Activated CD4-positive, alpha-beta memory T cell treated with anti-CD3 and anti-CD28 coated beads, Interleukin-2, amount 10 ng/mL, durations not matched to agents 7 days and 5 days (primary cell): Measurements from ENCODE around the gene PPP2R5B. TPM values are rescaled to one million over a fixed set of nuclear protein-coding genes. Genes with fewer than 3 reads are reported as not detected.
A peak's percentile ranks its signal among the peaks of the same experiment; 100 is the strongest.

Experiments
- CTCF ChIA-PET: fragments of 350-600 bp; sonication (Branson Sonifier 250); formaldehyde crosslinking; loops from one replicate; lab custom pipeline; 2021; ENCODE audit warnings: antibody characterized with exemption, inconsistent platforms; lab: Charles Lee
- POLR2A ChIA-PET: fragments of 350-600 bp; sonication (Branson Sonifier 250); formaldehyde crosslinking; loops from one replicate; lab custom pipeline; 2021; ENCODE audit warnings: antibody characterized with exemption; lab: Charles Lee
- DNase-seq: peaks from one replicate; pipeline ENCODE4 v3.0.0-alpha.2; 2020
- H3K27ac Mint-ChIP-seq: one replicate; pipeline ENCODE4 v1.8.0; 2021; ENCODE audit warnings: mild to moderate bottlenecking, mixed read lengths
- H3K27me3 Mint-ChIP-seq: one replicate; pipeline ENCODE4 v1.8.0; 2021; ENCODE audit warnings: mixed read lengths
- H3K36me3 Mint-ChIP-seq: one replicate; pipeline ENCODE4 v1.8.0; 2021; ENCODE audit warnings: low read depth, mixed read lengths
- H3K4me1 Mint-ChIP-seq: one replicate; pipeline ENCODE4 v1.8.0; 2021; ENCODE audit warnings: mixed read lengths
- H3K4me3 Mint-ChIP-seq: one replicate; pipeline ENCODE4 v1.8.0; 2021; ENCODE audit warnings: mild to moderate bottlenecking, mixed read lengths
- H3K9me3 Mint-ChIP-seq: one replicate; pipeline ENCODE4 v1.8.0; 2021; ENCODE audit warnings: mixed read lengths
- total RNA-seq, 2 experiments: library from RNA; stranded (reverse); gene quantifications; one replicate each; pipeline ENCODE4 v1.2.3, GENCODE V29; 2021

Gene PPP2R5B
- total RNA-seq, 2 experiments from 2014 or later: 19.8 to 21.1 TPM

DNA sequence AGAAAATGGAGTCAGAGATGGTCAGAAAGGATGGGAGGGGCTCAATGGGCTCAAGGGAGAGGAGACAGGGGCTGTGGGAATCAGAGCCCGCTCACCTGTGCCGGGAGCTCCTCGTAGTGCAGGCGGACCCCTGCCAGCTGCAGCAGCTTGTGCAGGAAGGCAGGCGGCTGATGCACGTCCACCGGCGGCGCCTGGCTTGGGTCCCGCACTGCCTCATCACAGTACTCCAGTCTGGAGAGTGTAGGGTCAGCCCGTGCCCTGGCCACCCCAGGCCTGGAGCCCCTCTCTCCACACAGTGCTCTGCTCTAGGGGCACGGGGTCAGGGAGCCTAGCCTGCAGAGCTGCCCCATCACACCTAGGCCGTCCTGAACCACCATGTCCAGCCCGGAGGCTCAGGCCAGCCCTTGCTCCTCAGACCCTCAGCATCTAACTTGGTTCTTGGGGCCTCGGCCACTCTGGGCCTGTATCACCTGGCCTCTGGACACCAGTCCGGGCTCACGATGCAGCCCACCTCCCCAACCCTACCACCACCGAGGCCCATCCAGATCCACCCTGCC, 11.2 kb upstream of the PPP2R5B start:
- Mint-ChIP-seq H3K4me3 (no peak overlapping the region), H3K27ac (no peak overlapping the region), H3K9me3 (no peaks in the 10 kb centered on the region), H3K27me3 (no peaks in the 10 kb centered on the region), H3K4me1 (peaks cover 27% of the 10 kb centered on the region), H3K36me3 (peaks cover 17% of the 10 kb centered on the region)
- ChIA-PET CTCF (no interaction called here), POLR2A (no interaction called here)
- no peak for DNase-seq

DNA sequence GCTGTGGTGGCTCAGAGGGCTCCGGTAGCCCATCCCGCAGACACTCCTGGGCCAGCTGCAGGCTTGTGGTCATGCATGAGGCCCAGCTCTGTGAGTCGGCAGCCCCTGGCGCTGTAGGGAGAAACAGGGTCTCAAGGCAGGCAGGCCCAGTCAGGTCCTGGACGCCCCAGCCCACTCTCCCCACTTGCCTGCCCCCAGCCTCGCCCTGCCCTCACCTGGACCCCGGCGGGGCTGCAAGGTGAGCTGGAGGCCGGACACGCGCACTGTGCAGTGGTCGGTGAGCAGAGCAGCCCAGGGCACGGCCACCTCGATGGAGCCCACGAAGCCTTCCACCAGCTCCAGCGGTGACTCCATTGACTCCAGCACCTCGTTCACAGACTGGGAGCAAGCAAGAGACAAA, 10.4 kb upstream of the PPP2R5B start:
- peaks cover 17% of the 10 kb centered on the region for H3K36me3 Mint-ChIP-seq
- H3K4me3 Mint-ChIP-seq: no peak overlapping the region
- no peaks in the 10 kb centered on the region for H3K9me3 Mint-ChIP-seq
- H3K4me1 Mint-ChIP-seq: peaks cover 28% of the 10 kb centered on the region
- no peak for DNase-seq
- H3K27me3 Mint-ChIP-seq: no peaks in the 10 kb centered on the region
- H3K27ac Mint-ChIP-seq: no peak overlapping the region
- ChIA-PET POLR2A (interaction anchor here (0.6 to 1.2 kb wide), 2 partner anchors 182 to 855 kb away, joined by 3 read pairs; partner anchors contain the start of gene VPS51), CTCF (no interaction called here)

DNA sequence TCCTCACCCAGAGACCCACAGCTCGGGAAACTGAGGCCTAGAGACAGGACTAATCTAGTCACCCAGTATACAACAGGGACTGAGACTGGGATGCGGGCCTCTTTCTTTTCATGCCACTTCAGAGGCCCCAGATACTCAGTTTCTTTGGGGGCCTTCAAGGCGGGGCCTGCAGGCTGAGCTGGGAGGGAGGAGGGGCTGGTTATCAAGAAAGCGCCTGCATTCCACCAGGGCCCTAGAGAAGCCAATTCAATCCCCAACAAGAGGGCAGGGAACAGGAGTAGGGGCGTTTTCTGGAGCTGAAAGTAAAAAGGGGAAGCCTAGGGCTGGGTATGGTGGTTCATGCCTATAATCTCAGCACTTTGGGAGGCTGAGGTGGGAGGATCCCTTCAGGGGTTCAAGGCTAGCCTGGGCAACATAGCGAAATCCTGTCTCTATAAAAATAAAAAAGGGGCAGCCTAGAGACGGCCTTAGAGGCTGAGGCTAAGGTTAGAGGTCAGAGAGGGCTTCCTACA, 9.1 kb upstream of the PPP2R5B start:
- Mint-ChIP-seq H3K4me3 (peak overlapping the region; percentile 92), H3K36me3 (peaks cover 17% of the 10 kb centered on the region), H3K27me3 (no peaks in the 10 kb centered on the region), H3K27ac (peak overlapping the region; percentile 96), H3K9me3 (no peaks in the 10 kb centered on the region), H3K4me1 (peaks cover 28% of the 10 kb centered on the region)
- ChIA-PET CTCF (interaction anchor here (1.3 to 1.5 kb wide), 2 partner anchors 27 to 97 kb away, joined by 3 read pairs; no protein-coding TSS in a partner anchor), POLR2A (interaction anchor here (1.0 to 1.9 kb wide), 3 partner anchors 9 to 220 kb away, joined by 3 to 5 read pairs (median 3); partner anchors contain the start of gene PPP2R5B)
- DNase-seq: no peak

DNA sequence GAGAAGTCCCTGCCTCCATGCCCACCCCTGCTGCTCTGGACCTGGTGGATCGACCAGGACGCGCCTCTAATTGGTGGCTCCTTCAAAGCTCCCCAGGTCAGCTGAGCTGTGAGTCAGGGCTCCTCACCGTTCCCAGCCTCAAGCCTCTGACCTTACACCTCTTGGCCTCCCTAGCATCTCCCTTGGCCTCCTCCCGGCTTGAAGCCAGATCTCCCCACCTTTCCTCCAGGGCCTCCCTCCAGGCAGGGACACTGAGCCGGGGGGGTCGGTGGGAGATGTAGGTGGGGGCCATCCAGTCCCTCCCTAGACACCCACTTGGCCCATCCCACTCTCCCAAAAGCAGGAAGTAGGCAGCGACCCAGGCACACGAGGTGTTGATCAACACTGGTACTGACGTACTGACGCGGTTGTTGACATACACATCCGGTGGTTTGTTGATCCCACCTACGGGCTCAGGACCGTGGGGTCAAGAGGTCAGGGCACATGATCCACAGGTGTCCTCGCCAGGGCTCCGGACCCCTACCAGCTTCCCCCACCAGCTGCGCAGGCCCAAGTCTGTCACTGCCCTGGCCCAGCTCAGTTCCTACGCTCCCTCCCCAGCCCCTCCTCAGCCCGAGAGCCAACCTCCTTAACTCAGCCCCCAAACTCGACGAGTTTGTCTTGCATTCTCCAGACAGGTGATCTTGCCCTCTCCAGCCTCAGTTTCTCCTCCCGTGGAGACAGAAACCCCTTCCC, 8.3 kb upstream of the PPP2R5B start:
- ChIA-PET CTCF (interaction anchor here (0.5 to 1.5 kb wide), 3 partner anchors 28 to 98 kb away, joined by 3 to 5 read pairs (median 3); no protein-coding TSS in a partner anchor), POLR2A (interaction anchor here (0.6 to 1.9 kb wide), 10 partner anchors 8 to 219 kb away, joined by 3 to 5 read pairs (median 3); partner anchors contain the start of genes ARL2, FAU, MRPL49 and PPP2R5B)
- Mint-ChIP-seq H3K4me3 (peak overlapping the region; percentile 92), H3K27ac (peak overlapping the region; percentile 96), H3K36me3 (peaks cover 12% of the 10 kb centered on the region), H3K27me3 (no peaks in the 10 kb centered on the region), H3K4me1 (peaks cover 28% of the 10 kb centered on the region), H3K9me3 (no peaks in the 10 kb centered on the region)
- peak; percentile 72 for DNase-seq

DNA sequence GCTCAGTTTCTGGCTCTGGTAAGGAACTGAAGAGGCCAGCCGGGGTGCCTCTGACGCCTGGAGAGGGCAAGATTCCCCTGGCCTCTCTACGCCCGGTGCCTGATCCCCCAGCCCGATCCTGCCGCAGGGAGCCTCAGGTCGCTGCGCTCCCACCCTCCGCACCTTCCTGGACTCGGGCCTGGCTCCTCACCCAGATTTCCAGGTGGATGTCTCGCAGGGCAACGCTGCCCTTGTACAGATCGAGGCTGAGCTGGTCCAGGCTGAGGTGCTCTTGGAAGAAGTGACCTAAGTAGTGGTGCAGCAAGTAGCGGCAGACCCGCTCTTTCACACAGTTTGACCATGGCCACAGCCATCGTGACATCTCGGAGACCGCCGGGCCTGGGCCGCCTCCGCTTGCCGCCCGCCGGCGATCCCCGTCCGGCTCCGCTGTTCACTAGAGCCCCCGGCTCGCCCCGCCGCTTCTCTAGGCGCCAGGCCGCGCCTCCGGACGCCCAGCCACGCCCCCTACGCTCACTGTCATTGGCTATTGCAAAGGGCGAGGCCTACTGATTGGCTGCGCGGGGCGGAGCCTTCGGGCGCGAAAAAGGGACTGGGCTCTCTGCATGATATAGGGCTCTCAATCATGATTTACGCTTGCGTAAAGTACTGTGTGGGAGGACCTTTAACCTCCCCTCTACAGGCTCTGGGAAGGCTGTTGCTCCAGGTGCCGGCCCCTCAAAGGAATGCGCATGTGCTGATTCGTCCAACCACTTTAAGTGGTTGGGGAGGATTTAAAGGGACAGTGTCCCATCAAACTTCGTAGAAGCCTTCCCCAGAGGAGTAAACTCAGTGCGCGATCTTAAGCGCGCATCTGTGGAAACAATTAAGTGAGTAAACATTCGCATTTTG, 7.5 kb upstream of the PPP2R5B start, which contains the start of gene ATG2A:
Gene ATG2A (minus strand): TSS at position 435 of the 888 bp plus-strand sequence. CDS start 74 bp downstream, at position 361.
- POLR2A ChIA-PET: interaction anchor here (0.9 to 1.9 kb wide), 8 partner anchors 17 to 218 kb away, joined by 3 to 5 read pairs (median 4); partner anchors contain the start of genes ARL2, EHD1, FAU and MRPL49
- Mint-ChIP-seq H3K4me3 (peak within 1 kb of the TSS; percentile 92), H3K27me3 (no peaks in the 10 kb centered on the region), H3K4me1 (peaks cover 28% of the 10 kb centered on the region), H3K27ac (peak within 1 kb of the TSS; percentile 96), H3K36me3 (peaks cover 5% of the 10 kb centered on the region), H3K9me3 (no peaks in the 10 kb centered on the region)
- CTCF ChIA-PET: interaction anchor here (1.3 to 1.4 kb wide), 2 partner anchors 29 to 69 kb away, joined by 3 to 4 read pairs; no protein-coding TSS in a partner anchor
- DNase-seq: peak; percentile 99

DNA sequence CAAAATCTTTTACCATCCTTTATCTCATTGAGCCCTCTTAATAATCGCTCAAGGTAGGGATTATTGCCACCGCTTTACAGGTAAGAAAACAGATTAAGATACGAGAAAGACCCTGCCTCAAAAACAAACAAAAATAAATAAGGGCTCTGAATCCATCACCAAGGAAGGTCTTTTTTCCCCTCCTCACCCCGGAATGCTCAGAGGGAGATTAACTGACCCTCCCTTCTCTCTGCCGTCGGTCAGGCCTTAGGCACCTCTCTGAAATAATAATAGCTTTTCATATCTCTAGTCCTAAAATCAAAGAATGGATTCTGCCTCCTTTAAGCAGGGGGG, 6.9 kb upstream of the PPP2R5B start:
- Mint-ChIP-seq H3K27me3 (no peaks in the 10 kb centered on the region), H3K27ac (peak overlapping the region; percentile 96), H3K4me3 (peak overlapping the region; percentile 92), H3K4me1 (peaks cover 28% of the 10 kb centered on the region), H3K9me3 (no peaks in the 10 kb centered on the region), H3K36me3 (peaks cover 5% of the 10 kb centered on the region)
- ChIA-PET CTCF (interaction anchor here (1.4 to 1.5 kb wide), 2 partner anchors 70 to 95 kb away, joined by 3 to 4 read pairs; no protein-coding TSS in a partner anchor), POLR2A (interaction anchor here (1.0 to 1.5 kb wide), 2 partner anchors 40 to 124 kb away, joined by 4 read pairs; partner anchors contain the start of genes EHD1 and SAC3D1)
- no peak for DNase-seq

DNA sequence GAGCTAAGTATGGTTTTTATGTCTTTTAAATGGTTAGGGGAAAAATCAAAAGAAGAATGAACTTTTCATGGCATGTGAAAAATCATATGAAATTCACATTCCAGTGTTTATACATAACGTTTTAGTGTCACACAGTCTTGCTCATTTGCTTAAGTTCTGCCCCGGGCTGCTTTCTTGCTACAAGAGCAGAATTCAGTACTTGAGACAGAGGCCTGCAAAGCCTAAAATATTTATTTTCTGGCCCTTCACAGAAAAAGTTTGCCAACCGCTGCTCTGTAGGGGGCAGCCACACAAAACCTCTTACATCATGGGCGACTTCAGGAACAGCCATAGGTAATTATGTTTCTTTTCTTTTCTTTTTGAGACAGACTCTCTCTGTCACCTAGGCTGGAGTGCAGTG, 6.5 kb upstream of the PPP2R5B start:
- Mint-ChIP-seq H3K27me3 (no peaks in the 10 kb centered on the region), H3K9me3 (no peaks in the 10 kb centered on the region), H3K36me3 (peaks cover 5% of the 10 kb centered on the region), H3K4me3 (peak overlapping the region; percentile 92), H3K4me1 (peaks cover 28% of the 10 kb centered on the region), H3K27ac (peak overlapping the region; percentile 96)
- ChIA-PET CTCF (interaction anchor here (1.4 to 1.5 kb wide), 2 partner anchors 70 to 95 kb away, joined by 3 to 4 read pairs; no protein-coding TSS in a partner anchor), POLR2A (interaction anchor here (1.0 to 1.5 kb wide), 2 partner anchors 40 to 123 kb away, joined by 4 read pairs; partner anchors contain the start of genes EHD1 and SAC3D1)
- DNase-seq: no peak

DNA sequence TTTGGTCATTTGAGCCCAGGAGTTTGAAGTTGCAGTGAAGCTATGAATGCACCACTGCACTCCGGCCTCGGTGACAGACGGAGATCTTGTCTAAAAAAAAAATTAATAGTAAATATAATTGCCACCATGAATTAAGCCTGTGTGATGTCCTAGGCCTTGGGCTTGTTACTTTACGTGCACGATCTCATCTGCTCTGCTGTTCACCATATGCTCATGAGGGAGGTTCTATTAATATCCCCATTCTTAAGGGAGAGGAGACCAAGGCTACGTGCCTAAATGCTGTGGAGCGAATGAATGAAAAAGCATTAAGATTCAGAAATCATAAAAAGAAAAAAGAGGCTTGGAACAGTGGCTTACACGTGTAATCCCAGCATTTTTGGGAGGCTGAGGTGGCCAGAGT, 4.9 kb upstream of the PPP2R5B start:
- POLR2A ChIA-PET: no interaction called here
- Mint-ChIP-seq H3K27ac (no peak overlapping the region), H3K4me1 (peaks cover 37% of the 10 kb centered on the region), H3K9me3 (no peaks in the 10 kb centered on the region), H3K4me3 (no peak overlapping the region), H3K27me3 (no peaks in the 10 kb centered on the region), H3K36me3 (no peaks in the 10 kb centered on the region)
- no peak for DNase-seq
- CTCF ChIA-PET: no interaction called here

DNA sequence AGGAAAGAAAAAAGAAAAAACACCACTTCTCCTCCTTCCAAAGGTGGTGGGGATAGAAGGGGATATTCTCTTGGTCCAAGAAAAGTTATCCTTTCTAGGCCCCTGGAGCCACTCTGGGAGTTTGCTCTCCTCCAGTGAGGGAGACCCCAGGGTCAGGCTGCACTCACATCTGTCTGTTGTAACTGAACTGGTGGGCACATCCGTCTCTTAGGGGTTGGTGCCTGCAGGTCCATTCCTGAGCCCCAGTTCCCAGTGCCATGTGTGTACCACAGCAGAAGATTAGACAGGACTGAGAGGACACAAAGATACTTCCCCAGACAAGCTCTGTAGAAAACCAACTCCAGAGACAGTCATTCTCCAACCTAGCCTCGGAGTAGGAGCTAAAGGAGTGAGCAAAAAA, 4.4 kb upstream of the PPP2R5B start:
- no peaks in the 10 kb centered on the region for H3K9me3 Mint-ChIP-seq
- DNase-seq: no peak
- ChIA-PET POLR2A (no interaction called here), CTCF (no interaction called here)
- no peak overlapping the region for H3K4me3 Mint-ChIP-seq
- H3K27me3 Mint-ChIP-seq: no peaks in the 10 kb centered on the region
- H3K27ac Mint-ChIP-seq: no peak overlapping the region
- H3K36me3 Mint-ChIP-seq: no peaks in the 10 kb centered on the region
- peaks cover 39% of the 10 kb centered on the region for H3K4me1 Mint-ChIP-seq

DNA sequence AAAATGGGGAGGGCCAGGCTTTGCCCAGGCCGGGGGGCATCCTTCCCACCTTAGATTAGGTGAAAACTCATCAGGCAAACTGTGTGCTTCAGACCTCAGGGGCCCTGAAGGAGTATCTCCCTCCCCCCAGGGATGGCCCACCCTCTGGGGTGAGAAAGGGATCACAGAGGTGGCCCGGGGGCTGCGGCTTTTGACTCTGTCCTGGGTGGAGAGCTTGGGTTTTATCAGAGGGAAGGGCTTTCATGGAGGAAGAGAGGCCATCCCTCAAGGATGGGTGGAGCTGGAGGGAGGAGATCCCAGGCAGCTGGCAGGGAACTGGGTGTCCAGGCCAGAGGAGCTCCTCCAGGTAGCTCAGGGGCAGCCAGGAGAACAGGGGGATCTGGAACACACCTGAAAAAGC, 3.1 kb upstream of the PPP2R5B start:
- POLR2A ChIA-PET: no interaction called here
- Mint-ChIP-seq H3K36me3 (no peaks in the 10 kb centered on the region), H3K27me3 (no peaks in the 10 kb centered on the region), H3K9me3 (no peaks in the 10 kb centered on the region), H3K27ac (no peak overlapping the region), H3K4me3 (no peak overlapping the region), H3K4me1 (peaks cover 35% of the 10 kb centered on the region)
- CTCF ChIA-PET: no interaction called here
- DNase-seq: no peak

DNA sequence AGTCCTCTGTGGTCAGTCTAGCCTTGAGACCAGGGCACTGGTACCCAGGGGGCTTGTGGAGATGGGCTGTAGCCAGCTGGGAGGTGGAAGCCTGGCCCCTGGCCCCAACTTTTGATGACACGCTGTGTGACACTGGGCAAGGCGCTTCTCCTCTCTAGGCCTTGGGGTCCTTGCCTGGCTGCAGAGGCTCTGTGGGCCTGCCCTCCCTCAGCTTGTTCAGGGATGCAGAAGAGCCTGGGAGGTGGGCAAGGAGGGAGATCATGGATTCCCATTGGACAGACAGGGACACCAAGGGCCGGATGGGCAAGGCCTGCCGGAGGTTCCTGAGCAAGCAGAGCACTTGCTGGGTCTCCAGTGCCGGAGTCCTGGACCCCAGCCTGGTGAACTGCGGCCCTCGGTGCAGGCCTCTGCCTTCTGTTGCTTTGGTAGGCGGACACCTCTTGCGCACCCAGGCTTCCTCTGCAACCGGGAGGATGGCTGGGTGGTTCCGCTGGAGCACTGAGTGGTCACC, 1.3 kb upstream of the PPP2R5B start:
- Mint-ChIP-seq H3K27me3 (no peaks in the 10 kb centered on the region), H3K36me3 (peaks cover 5% of the 10 kb centered on the region), H3K9me3 (no peaks in the 10 kb centered on the region), H3K4me3 (no peak overlapping the region), H3K4me1 (peaks cover 23% of the 10 kb centered on the region), H3K27ac (no peak overlapping the region)
- no peak for DNase-seq
- ChIA-PET CTCF (no interaction called here), POLR2A (interaction anchor here (0.6 to 2.0 kb wide), 8 partner anchors 13 to 234 kb away, joined by 3 to 14 read pairs (median 4); partner anchors contain the start of genes ARL2, EHD1, MEN1 and SAC3D1)

DNA sequence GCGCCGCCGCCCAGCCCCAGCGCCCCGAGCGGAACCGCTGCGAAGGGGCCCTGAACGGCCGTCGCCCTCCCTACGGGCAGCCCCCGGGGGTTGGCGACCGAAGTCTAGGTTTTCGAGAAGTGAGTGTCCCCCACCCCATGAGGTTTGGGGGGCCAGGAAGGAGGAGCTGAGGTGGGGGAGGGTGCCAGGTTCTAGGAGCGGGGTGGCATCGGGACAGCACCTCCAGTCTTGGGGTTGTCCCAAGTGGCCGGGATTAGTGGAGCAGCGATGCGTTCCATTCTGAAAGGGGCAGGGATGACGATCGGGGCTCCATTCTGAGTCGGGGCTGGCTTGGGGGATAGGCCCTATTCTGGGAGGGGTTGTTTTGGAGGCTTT, 408 bp downstream of the PPP2R5B start:
- no peak for DNase-seq
- H3K4me1 Mint-ChIP-seq: peaks cover 21% of the 10 kb centered on the region
- H3K27ac Mint-ChIP-seq: no peak overlapping the region
- POLR2A ChIA-PET: interaction anchor here (1.2 to 2.0 kb wide), 10 partner anchors 8 to 171 kb away, joined by 3 to 14 read pairs (median 4); partner anchors contain the start of genes ARL2, EHD1, SAC3D1 and SF1
- CTCF ChIA-PET: interaction anchor here (0.9 to 1.7 kb wide), 5 partner anchors 30 to 210 kb away, joined by 3 to 6 read pairs (median 4); partner anchors contain the start of genes ARL2 and SYVN1
- peak overlapping the region; percentile 88 for H3K4me3 Mint-ChIP-seq
- peaks cover 7% of the 10 kb centered on the region for H3K36me3 Mint-ChIP-seq
- no peaks in the 10 kb centered on the region for H3K9me3 Mint-ChIP-seq
- H3K27me3 Mint-ChIP-seq: no peaks in the 10 kb centered on the region
